ENCODE results near the gene SIGLEC8. TPM values are rescaled to one million over a fixed set of nuclear protein-coding genes. Genes with fewer than 3 reads are reported as not detected.

SIGLEC8 gene
- total and polyA plus RNA-seq, 2 of the 8 experiments (the other 6 are each of a cell fraction or from before 2014, with no cell fraction given) = not detected

- TF ChIP-seq RFX5 (IDR thresholded peaks at IDR 0.05; ENCODE audit: borderline replicate concordance, low read depth, low read length) = no peak
- TF ChIP-seq HDAC2 (IDR thresholded peaks at IDR 0.05; ENCODE audit: borderline replicate concordance in 1 of 2, low read depth in 2 of 2, low read length in 2 of 2) = no peak
- TF ChIP-seq CBX8 (IDR thresholded peaks at IDR 0.05; ENCODE audit: borderline replicate concordance, low read depth, low read length) = no peak
- TF ChIP-seq NRF1 (IDR thresholded peaks at IDR 0.05; ENCODE audit: low read depth, low read length) = no peak
- no peak for TF ChIP-seq CTBP2 (IDR thresholded peaks at IDR 0.05; ENCODE audit: borderline replicate concordance, insufficient read depth, insufficient read length, low read length)
- no peak for TF ChIP-seq MAFK (IDR thresholded peaks at IDR 0.05; ENCODE audit: low read depth, low read length)
- TF ChIP-seq TAF7 (optimal IDR thresholded peaks at IDR 0.05; ENCODE audit: borderline replicate concordance, low read depth, low read length) = no peak
- TF ChIP-seq KDM1A (IDR thresholded peaks at IDR 0.05; ENCODE audit: borderline replicate concordance, low read length) = no peak
Measured at GRCh38 chr19:51469629-51470028, 11.4 kb upstream of the SIGLEC8 start (continued).

All from H1 (cell line).